ENCODE data around the gene EREG. TPM values are rescaled to one million over a fixed set of nuclear protein-coding genes. Genes with fewer than 3 reads are reported as not detected.

EREG gene
- total RNA-seq, 2 experiments from 2014 or later: not detected

- DNase-seq (ENCODE audit: low spot score): no peak
- Histone ChIP-seq H3K79me2 (ENCODE audit: insufficient read depth, low read depth, low read length) (no peaks in the 10 kb centered on the region), H3K36me3 (ENCODE audit: insufficient read depth, low read length) (no peaks in the 10 kb centered on the region), H4K20me1 (ENCODE audit: insufficient read depth, low read length) (no peaks in the 10 kb centered on the region), H3K9me3 (ENCODE audit: low read length) (no peaks in the 10 kb centered on the region), H3K9me2 (ENCODE audit: insufficient read depth, low read length) (no peaks in the 10 kb centered on the region), H3K4me2 (ENCODE audit: low read length) (no peak overlapping the region), H3K4me1 (ENCODE audit: insufficient read depth, low read length, poor library complexity, severe bottlenecking) (no peaks in the 10 kb centered on the region), H2AFZ (ENCODE audit: low read length) (no peak overlapping the region), H3K27ac (ENCODE audit: low read depth, low read length, poor library complexity, severe bottlenecking) (no peak overlapping the region), H3K4me3 (ENCODE audit: low read depth, low read length, poor library complexity, severe bottlenecking) (no peak overlapping the region)
- no TSS peak for BruUV-seq (replicated peaks)
- POLR2A ChIA-PET: no interaction called here
- intact Hi-C loops (cut with micrococcal nuclease; ENCODE audit: unreplicated experiment): no loop called here
- TF ChIP-seq EZH2phosphoT487 (IDR thresholded peaks at IDR 0.05; ENCODE audit: borderline replicate concordance, low read depth, low read length): no peak
- TF ChIP-seq, protein P1, sequence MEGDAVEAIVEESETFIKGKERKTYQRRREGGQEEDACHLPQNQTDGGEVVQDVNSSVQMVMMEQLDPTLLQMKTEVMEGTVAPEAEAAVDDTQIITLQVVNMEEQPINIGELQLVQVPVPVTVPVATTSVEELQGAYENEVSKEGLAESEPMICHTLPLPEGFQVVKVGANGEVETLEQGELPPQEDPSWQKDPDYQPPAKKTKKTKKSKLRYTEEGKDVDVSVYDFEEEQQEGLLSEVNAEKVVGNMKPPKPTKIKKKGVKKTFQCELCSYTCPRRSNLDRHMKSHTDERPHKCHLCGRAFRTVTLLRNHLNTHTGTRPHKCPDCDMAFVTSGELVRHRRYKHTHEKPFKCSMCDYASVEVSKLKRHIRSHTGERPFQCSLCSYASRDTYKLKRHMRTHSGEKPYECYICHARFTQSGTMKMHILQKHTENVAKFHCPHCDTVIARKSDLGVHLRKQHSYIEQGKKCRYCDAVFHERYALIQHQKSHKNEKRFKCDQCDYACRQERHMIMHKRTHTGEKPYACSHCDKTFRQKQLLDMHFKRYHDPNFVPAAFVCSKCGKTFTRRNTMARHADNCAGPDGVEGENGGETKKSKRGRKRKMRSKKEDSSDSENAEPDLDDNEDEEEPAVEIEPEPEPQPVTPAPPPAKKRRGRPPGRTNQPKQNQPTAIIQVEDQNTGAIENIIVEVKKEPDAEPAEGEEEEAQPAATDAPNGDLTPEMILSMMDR (conservative IDR thresholded peaks at IDR 0.05; ENCODE audit: low read length): no peak
- CTCF ChIA-PET (ENCODE audit: unreplicated experiment): no interaction called here
Measured at GRCh38 chr4:74423104-74423503, 58.2 kb downstream of the EREG start.

DNA sequence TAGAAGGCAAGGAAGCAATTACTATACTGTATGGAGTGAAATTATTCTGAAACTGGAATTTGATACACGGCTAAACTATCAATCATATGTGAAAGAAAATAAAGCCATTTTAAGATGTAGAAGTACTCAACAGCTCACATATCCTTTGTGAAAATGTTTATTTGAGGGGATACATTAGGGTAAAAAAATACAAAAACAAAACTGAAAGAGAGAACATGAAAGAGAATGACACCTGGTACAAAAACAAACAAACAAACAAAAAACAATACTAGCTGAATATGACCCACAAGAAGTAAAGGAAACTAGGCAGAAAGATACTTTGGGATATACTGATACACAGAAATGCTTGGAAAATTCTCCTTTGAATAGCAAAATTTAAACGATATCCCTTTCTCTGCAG, 59.2 kb downstream of the EREG start:
- H2AFZ ChIP-seq (ENCODE audit: low read length): no peak overlapping the region
- no peaks in the 10 kb centered on the region for H3K9me2 ChIP-seq (ENCODE audit: insufficient read depth, low read length)
- no peaks in the 10 kb centered on the region for H3K79me2 ChIP-seq (ENCODE audit: insufficient read depth, low read depth, low read length)
- H3K4me1 ChIP-seq (ENCODE audit: insufficient read depth, low read length, poor library complexity, severe bottlenecking): no peaks in the 10 kb centered on the region
- ChIA-PET CTCF (ENCODE audit: unreplicated experiment) (no interaction called here), POLR2A (interaction anchor here (0.7 kb wide), 1 partner anchor 8 kb away, joined by 3 read pairs; no protein-coding TSS in a partner anchor)
- DNase-seq (ENCODE audit: low spot score): no peak
- no peak overlapping the region for H3K4me3 ChIP-seq (ENCODE audit: low read depth, low read length, poor library complexity, severe bottlenecking)
- TF ChIP-seq EZH2phosphoT487 (IDR thresholded peaks at IDR 0.05; ENCODE audit: borderline replicate concordance, low read depth, low read length): no peak
- TF ChIP-seq, protein P1 (conservative IDR thresholded peaks at IDR 0.05; ENCODE audit: low read length): no peak
- BruUV-seq (replicated peaks): no TSS peak
- H3K36me3 ChIP-seq (ENCODE audit: insufficient read depth, low read length): no peaks in the 10 kb centered on the region
- H3K9me3 ChIP-seq (ENCODE audit: low read length): no peaks in the 10 kb centered on the region
- H4K20me1 ChIP-seq (ENCODE audit: insufficient read depth, low read length): no peaks in the 10 kb centered on the region
- intact Hi-C loops (cut with micrococcal nuclease; ENCODE audit: unreplicated experiment): no loop called here
- H3K4me2 ChIP-seq (ENCODE audit: low read length): no peak overlapping the region
- H3K27ac ChIP-seq (ENCODE audit: low read depth, low read length, poor library complexity, severe bottlenecking): no peak overlapping the region

DNA sequence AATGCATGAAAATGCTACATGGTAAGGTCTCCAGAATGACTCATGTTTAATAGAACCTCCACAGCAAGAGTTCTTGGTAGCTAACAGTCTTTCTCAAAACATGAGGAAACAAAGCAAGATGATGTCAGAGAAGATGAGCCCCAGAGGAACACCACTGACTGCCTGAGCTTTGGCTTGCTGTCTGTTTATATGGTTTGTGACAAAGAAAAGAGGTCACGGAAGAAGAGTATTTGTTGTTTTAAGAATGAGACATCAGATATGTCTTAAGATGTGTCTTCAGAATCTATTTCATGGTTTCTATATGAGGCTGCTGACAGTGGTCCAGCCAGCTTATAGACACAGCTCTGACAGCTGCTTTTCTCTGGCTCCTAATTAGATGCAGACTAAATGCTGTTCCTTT, 61.2 kb downstream of the EREG start:
- no peak overlapping the region for H3K4me3 ChIP-seq (ENCODE audit: low read depth, low read length, poor library complexity, severe bottlenecking)
- H3K4me1 ChIP-seq (ENCODE audit: insufficient read depth, low read length, poor library complexity, severe bottlenecking): no peaks in the 10 kb centered on the region
- no peak overlapping the region for H2AFZ ChIP-seq (ENCODE audit: low read length)
- no peak overlapping the region for H3K27ac ChIP-seq (ENCODE audit: low read depth, low read length, poor library complexity, severe bottlenecking)
- no peaks in the 10 kb centered on the region for H3K9me2 ChIP-seq (ENCODE audit: insufficient read depth, low read length)
- H3K4me2 ChIP-seq (ENCODE audit: low read length): no peak overlapping the region
- H3K9me3 ChIP-seq (ENCODE audit: low read length): no peaks in the 10 kb centered on the region
- ChIA-PET CTCF (ENCODE audit: unreplicated experiment) (no interaction called here), POLR2A (no interaction called here)
- no peaks in the 10 kb centered on the region for H3K79me2 ChIP-seq (ENCODE audit: insufficient read depth, low read depth, low read length)
- BruUV-seq (replicated peaks): no TSS peak
- no peaks in the 10 kb centered on the region for H4K20me1 ChIP-seq (ENCODE audit: insufficient read depth, low read length)
- DNase-seq (ENCODE audit: low spot score): no peak
- intact Hi-C loops (cut with micrococcal nuclease; ENCODE audit: unreplicated experiment): no loop called here
- TF ChIP-seq, protein P1 (conservative IDR thresholded peaks at IDR 0.05; ENCODE audit: low read length): no peak
- TF ChIP-seq EZH2phosphoT487 (IDR thresholded peaks at IDR 0.05; ENCODE audit: borderline replicate concordance, low read depth, low read length): no peak
- H3K36me3 ChIP-seq (ENCODE audit: insufficient read depth, low read length): no peaks in the 10 kb centered on the region
